HFFc6 (cell line): ENCODE data around the gene DVL2. TPM values are rescaled to one million over a fixed set of nuclear protein-coding genes. Genes with fewer than 3 reads are reported as not detected.
A peak's percentile ranks its signal among the peaks of the same experiment; 100 is the strongest.

ENCODE experiments used
- DNase-seq: peaks from one replicate; pipeline ENCODE4 v3.0.0-alpha.2; 2018
- H3K27ac Mint-ChIP-seq: 2 replicates; pipeline ENCODE4 v1.8.0; 2020; ENCODE audit warnings: mild to moderate bottlenecking, mixed read lengths
- H3K27me3 Mint-ChIP-seq: 2 replicates; pipeline ENCODE4 v1.8.0; 2021; ENCODE audit warnings: mild to moderate bottlenecking, moderate library complexity, mixed read lengths; ENCODE audit not compliant: insufficient read depth
- H3K36me3 Mint-ChIP-seq: 2 replicates; pipeline ENCODE4 v1.8.0; 2021; ENCODE audit warnings: low read depth, mixed read lengths
- H3K4me1 Mint-ChIP-seq: 2 replicates; pipeline ENCODE4 v1.8.0; 2020; ENCODE audit warnings: low read depth, mixed read lengths
- H3K4me3 Mint-ChIP-seq: 2 replicates; pipeline ENCODE4 v1.8.0; 2020; ENCODE audit warnings: mild to moderate bottlenecking, moderate library complexity, mixed read lengths
- H3K9me3 Mint-ChIP-seq: 2 replicates; pipeline ENCODE4 v1.8.0; 2020; ENCODE audit warnings: mild to moderate bottlenecking, mixed read lengths
- total RNA-seq, 6 experiments: library from RNA; stranded (reverse); fragmentation: NEBNext Ultra II Directional; extraction: Animal tissue kit (Norgen Biotek cat#: 25700); gene quantifications; 2 replicates in 1 of 6; 3 replicates in 5 of 6; pipeline ENCODE4 v1.2.3, GENCODE V29; 2021
- TF ChIP-seq, protein P1 (sequence below): fragments of 200-600 bp; sonication (generic); IDR thresholded peaks from 2 replicates; pipeline ENCODE4 v1.5.0; 2021; ENCODE audit warnings: antibody characterized with exemption, mild to moderate bottlenecking

Gene DVL2
- total RNA-seq, 6 experiments from 2014 or later = 24.9 to 29.1 (median 27.0) TPM

- no peak for DNase-seq
- Mint-ChIP-seq H3K4me3 (peak overlapping the region; percentile 97), H3K27me3 (peaks cover 8% of the 10 kb centered on the region), H3K4me1 (peaks cover 59% of the 10 kb centered on the region), H3K36me3 (peaks cover 61% of the 10 kb centered on the region), H3K9me3 (no peaks in the 10 kb centered on the region), H3K27ac (peak overlapping the region; percentile 88)
- TF ChIP-seq, protein P1, sequence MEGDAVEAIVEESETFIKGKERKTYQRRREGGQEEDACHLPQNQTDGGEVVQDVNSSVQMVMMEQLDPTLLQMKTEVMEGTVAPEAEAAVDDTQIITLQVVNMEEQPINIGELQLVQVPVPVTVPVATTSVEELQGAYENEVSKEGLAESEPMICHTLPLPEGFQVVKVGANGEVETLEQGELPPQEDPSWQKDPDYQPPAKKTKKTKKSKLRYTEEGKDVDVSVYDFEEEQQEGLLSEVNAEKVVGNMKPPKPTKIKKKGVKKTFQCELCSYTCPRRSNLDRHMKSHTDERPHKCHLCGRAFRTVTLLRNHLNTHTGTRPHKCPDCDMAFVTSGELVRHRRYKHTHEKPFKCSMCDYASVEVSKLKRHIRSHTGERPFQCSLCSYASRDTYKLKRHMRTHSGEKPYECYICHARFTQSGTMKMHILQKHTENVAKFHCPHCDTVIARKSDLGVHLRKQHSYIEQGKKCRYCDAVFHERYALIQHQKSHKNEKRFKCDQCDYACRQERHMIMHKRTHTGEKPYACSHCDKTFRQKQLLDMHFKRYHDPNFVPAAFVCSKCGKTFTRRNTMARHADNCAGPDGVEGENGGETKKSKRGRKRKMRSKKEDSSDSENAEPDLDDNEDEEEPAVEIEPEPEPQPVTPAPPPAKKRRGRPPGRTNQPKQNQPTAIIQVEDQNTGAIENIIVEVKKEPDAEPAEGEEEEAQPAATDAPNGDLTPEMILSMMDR = no peak
Measured at GRCh38 chr17:7233701-7234082, 625 bp downstream of the DVL2 start.

- no peak for DNase-seq
- peak overlapping the region; percentile 10; the same call in 1 of the 2 replicates for H3K27ac Mint-ChIP-seq
- TF ChIP-seq, protein P1 = no peak
- peaks cover 67% of the 10 kb centered on the region for H3K36me3 Mint-ChIP-seq
- peaks cover 8% of the 10 kb centered on the region for H3K27me3 Mint-ChIP-seq
- peaks cover 60% of the 10 kb centered on the region for H3K4me1 Mint-ChIP-seq
- H3K9me3 Mint-ChIP-seq = no peaks in the 10 kb centered on the region
- H3K4me3 Mint-ChIP-seq = peak overlapping the region; percentile 25
Measured at GRCh38 chr17:7232114-7232513, 2.2 kb downstream of the DVL2 start.

DNA sequence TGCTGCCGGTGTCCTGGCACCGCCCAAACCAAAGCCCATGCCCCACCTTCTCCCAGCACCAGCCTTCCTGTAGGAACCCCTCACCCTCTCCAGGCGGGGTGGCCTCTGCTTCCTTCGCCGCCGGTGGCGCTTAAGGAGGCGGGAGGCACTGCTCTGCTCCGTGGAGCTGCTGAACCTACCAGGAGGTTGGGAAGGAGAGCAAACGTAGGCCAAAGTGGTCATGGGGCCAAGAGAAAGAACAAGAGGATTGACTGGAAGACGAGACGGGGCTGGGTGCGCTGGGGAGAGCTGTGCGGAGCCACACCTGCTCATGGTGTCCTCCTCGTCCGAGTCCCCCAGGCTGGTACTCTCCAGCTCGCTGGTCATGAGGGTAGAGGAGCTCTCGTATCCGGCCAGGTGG is 4.8 kb downstream of the DVL2 start:
- no peak for DNase-seq
- Mint-ChIP-seq H3K27ac (no peak overlapping the region; the same call in 1 of the 2 replicates), H3K36me3 (peaks cover 41% of the 10 kb centered on the region), H3K27me3 (peaks cover 2% of the 10 kb centered on the region), H3K9me3 (no peaks in the 10 kb centered on the region), H3K4me3 (no peak overlapping the region), H3K4me1 (peaks cover 34% of the 10 kb centered on the region)
- TF ChIP-seq, protein P1 = no peak

- TF ChIP-seq, protein P1 = no peak
- Mint-ChIP-seq H3K36me3 (peaks cover 43% of the 10 kb centered on the region), H3K27me3 (no peaks in the 10 kb centered on the region; the same call in none of the 2 replicates), H3K9me3 (no peaks in the 10 kb centered on the region), H3K27ac (no peak overlapping the region), H3K4me1 (peaks cover 34% of the 10 kb centered on the region), H3K4me3 (no peak overlapping the region)
- DNase-seq = no peak
Measured at GRCh38 chr17:7228920-7229319, 5.4 kb downstream of the DVL2 start.

DNA sequence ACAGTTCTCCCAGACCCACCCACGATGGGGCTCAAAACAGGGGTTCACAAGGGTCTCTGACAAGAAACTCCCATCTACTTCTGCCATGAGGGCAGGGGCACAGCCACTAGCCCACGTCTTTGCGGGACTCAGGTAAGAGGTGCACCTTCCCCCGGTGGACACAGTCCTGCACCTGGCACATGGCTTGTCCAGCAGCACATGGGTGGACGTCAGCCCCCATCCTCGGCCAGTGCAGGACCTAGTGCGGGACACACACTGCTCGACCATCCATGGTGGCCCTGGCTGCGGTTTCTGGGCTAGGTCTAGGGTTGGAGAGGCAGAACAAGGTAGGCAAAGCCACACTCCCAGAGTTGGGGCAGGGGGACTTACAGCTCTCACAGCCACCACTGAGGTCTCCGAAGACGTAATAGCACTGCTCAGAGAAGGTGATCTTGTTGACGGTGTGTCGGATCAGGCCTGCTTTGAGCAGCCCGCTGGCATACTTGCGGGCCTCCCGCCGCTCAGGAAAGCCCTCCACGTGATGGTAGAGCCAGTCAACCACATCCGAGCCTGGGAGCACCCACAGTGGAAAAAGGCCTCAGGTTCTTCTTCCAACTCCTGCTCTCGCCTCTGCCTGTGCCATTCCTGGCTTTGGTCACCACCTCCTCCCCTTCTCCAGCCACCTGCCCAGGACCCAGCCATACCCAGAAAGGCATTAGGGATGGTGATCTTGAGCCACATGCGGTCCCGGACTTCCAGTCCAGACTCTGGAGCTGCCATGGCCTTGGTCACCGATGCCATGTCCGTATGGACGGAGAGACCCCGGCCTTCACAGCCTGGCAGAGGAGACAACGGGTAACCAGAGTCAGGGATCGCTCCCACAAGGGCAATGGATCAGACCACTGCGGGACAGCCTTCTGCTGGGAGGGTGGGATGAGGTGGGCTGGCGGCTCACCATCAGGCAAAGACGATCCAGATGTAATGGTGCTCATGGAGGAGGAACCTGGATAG is 7.3 kb downstream of the DVL2 start:
- H3K27me3 Mint-ChIP-seq = peaks cover 3% of the 10 kb centered on the region
- no peaks in the 10 kb centered on the region for H3K9me3 Mint-ChIP-seq
- no peak for DNase-seq
- no peak overlapping the region for H3K27ac Mint-ChIP-seq
- peaks cover 38% of the 10 kb centered on the region for H3K36me3 Mint-ChIP-seq
- peaks cover 30% of the 10 kb centered on the region for H3K4me1 Mint-ChIP-seq
- TF ChIP-seq, protein P1 = no peak
- no peak overlapping the region for H3K4me3 Mint-ChIP-seq
